ENCODE results near the gene MYEOV. TPM values are rescaled to one million over a fixed set of nuclear protein-coding genes. Genes with fewer than 3 reads are reported as not detected.

MYEOV gene
- total and polyA plus RNA-seq, 2 of the 8 experiments (the other 6 are each of a cell fraction or from before 2014, with no cell fraction given), result 0.44 to 0.67 TPM

- no peak for TF ChIP-seq NRF1 (IDR thresholded peaks at IDR 0.05; ENCODE audit: low read depth, low read length)
Observed at GRCh38 chr11:69245041-69245440, 48.9 kb upstream of the MYEOV start (continued).

Measured in H1 (cell line).